HT1080 (cell line): Measurements from ENCODE around the gene GTF2H2C_2.
"Not testable (repeated sequence)": the region's sequence is repeated elsewhere in the genome, so short reads cannot be mapped to it uniquely, and the experiment has no call there.

Experiments used
- DNase-seq: peaks from one replicate; pipeline ENCODE4 v3.0.0-alpha.2; 2015; ENCODE audit warnings: low read depth

GTF2H2C_2 gene

GRCh38 chr5:70415117-70415516 is at the start of gene GTF2H2C_2:
Gene GTF2H2C_2, plus strand, starts transcription at chr5:70415368.
- not testable (repeated sequence) for DNase-seq

GRCh38 chr5:70400984-70401686 is 14.0 kb upstream of the GTF2H2C_2 start:
- peak; percentile 19 for DNase-seq

GRCh38 chr5:70421322-70421721 is 6.2 kb downstream of the GTF2H2C_2 start:
- DNase-seq = not testable (repeated sequence)

- DNase-seq = not testable (repeated sequence)
Observed at GRCh38 chr5:70423215-70423614, 8.0 kb downstream of the GTF2H2C_2 start.

- DNase-seq = not testable (repeated sequence)
Observed at GRCh38 chr5:70438518-70438917, 23.4 kb downstream of the GTF2H2C_2 start.

- not testable (repeated sequence) for DNase-seq
Observed at GRCh38 chr5:70449565-70449964, 34.4 kb downstream of the GTF2H2C_2 start.

- DNase-seq = not testable (repeated sequence)
Observed at GRCh38 chr5:70451249-70451984, 36.2 kb downstream of the GTF2H2C_2 start.

- not testable (repeated sequence) for DNase-seq
Observed at GRCh38 chr5:70457093-70457492, 41.9 kb downstream of the GTF2H2C_2 start.

- DNase-seq = not testable (repeated sequence)
Observed at GRCh38 chr5:70459188-70459587, 44.0 kb downstream of the GTF2H2C_2 start.

- not testable (repeated sequence) for DNase-seq
Observed at GRCh38 chr5:70461984-70462383, 46.8 kb downstream of the GTF2H2C_2 start.

- not testable (repeated sequence) for DNase-seq
Observed at GRCh38 chr5:70464019-70464637, 49.0 kb downstream of the GTF2H2C_2 start.

GRCh38 chr5:70469926-70470509 is 54.9 kb downstream of the GTF2H2C_2 start:
- DNase-seq = not testable (repeated sequence)
